ENCODE measurements around the gene SRP9. TPM values are rescaled to one million over a fixed set of nuclear protein-coding genes. Genes with fewer than 3 reads are reported as not detected.

SRP9 gene
- total RNA-seq, 1 experiment from 2014 or later: 282 TPM

DNA sequence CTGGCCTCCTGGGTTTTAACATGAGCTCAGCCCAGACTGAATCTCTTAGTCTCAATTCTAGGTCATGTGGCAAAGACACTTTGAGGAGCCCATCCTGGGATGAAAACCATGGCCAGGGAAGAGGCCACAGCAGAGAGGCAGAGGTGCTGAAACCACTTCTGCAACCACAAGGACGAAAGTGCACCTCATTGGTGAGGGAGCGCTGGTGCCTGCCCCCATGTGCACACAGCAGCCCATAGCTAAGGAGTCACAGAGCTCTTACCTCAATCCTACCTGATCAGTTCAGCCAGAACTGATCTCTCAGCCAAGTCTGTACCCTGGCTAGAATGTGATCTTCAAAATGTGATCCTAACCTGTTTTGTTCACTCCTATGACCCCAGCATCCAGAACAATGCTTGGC lies 32.9 kb upstream of the SRP9 start:
- TF ChIP-seq, protein P1, sequence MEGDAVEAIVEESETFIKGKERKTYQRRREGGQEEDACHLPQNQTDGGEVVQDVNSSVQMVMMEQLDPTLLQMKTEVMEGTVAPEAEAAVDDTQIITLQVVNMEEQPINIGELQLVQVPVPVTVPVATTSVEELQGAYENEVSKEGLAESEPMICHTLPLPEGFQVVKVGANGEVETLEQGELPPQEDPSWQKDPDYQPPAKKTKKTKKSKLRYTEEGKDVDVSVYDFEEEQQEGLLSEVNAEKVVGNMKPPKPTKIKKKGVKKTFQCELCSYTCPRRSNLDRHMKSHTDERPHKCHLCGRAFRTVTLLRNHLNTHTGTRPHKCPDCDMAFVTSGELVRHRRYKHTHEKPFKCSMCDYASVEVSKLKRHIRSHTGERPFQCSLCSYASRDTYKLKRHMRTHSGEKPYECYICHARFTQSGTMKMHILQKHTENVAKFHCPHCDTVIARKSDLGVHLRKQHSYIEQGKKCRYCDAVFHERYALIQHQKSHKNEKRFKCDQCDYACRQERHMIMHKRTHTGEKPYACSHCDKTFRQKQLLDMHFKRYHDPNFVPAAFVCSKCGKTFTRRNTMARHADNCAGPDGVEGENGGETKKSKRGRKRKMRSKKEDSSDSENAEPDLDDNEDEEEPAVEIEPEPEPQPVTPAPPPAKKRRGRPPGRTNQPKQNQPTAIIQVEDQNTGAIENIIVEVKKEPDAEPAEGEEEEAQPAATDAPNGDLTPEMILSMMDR (IDR thresholded peaks at IDR 0.05): no peak
- no peak for TF ChIP-seq TCF7L2 (IDR thresholded peaks at IDR 0.05; ENCODE audit: low read depth, low read length)
- H3K27me3 ChIP-seq (ENCODE audit: control insufficient read depth, insufficient read depth, low read length): no peaks in the 10 kb centered on the region
- H3K9me3 ChIP-seq (ENCODE audit: control insufficient read depth, insufficient read depth, low read depth, low read length): no peaks in the 10 kb centered on the region
- intact Hi-C loops (cut with micrococcal nuclease; ENCODE audit: unreplicated experiment): no loop called here
- H3K4me3 ChIP-seq (ENCODE audit: low read depth in 2 of 2, low read length in 2 of 2): no peak overlapping the region
- H3K36me3 ChIP-seq (ENCODE audit: control insufficient read depth, insufficient read depth, low read length): no peaks in the 10 kb centered on the region
- no peak overlapping the region for H3K27ac ChIP-seq (ENCODE audit: low read length)
- ATAC-seq (no peak), DNase-seq (ENCODE audit: low read depth, low spot score) (no peak)
- ChIA-PET POLR2A (interaction anchor here (0.5 to 0.6 kb wide), 2 partner anchors 79 to 82 kb away, joined by 3 to 6 read pairs; no protein-coding TSS in a partner anchor), CTCF (no interaction called here)
- in situ Hi-C loops (cut with HindIII; ENCODE audit: low pct_unique_long_range_greater_than_20kb, low sequenced_read_pairs): no loop called here
- H3K4me1 ChIP-seq (ENCODE audit: control insufficient read depth, insufficient read depth, low read length): no peaks in the 10 kb centered on the region
- BruUV-seq (replicated peaks): no TSS peak

DNA sequence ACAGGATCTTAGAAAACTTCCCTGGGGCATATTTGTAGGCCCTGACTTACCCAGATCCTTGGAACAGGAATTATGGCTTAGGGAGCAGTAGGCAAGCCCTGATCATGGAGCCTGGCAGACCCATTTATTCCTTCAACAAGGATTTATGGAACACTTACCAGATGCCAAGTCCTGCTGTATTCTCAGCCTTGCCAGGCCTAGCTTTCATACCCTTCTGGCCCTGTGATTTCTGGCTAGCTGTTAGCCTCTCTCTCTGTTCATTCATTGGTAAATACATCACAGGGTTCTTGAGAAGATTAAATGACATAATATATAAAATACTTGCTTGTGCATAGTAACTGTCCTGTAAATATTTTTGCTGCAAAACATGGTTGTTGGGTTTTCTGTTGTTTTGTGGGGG lies 32.4 kb upstream of the SRP9 start:
- POLR2A ChIA-PET: no interaction called here
- H3K27me3 ChIP-seq (ENCODE audit: control insufficient read depth, insufficient read depth, low read length): no peaks in the 10 kb centered on the region
- intact Hi-C loops (cut with micrococcal nuclease; ENCODE audit: unreplicated experiment) (no loop called here), in situ Hi-C loops (cut with HindIII; ENCODE audit: low pct_unique_long_range_greater_than_20kb, low sequenced_read_pairs) (no loop called here)
- DNase-seq (ENCODE audit: low read depth, low spot score): no peak
- H3K4me1 ChIP-seq (ENCODE audit: control insufficient read depth, insufficient read depth, low read length): no peaks in the 10 kb centered on the region
- H3K4me3 ChIP-seq (ENCODE audit: low read depth in 2 of 2, low read length in 2 of 2): no peak overlapping the region
- CTCF ChIA-PET: no interaction called here
- TF ChIP-seq SIN3A (IDR thresholded peaks at IDR 0.05; ENCODE audit: borderline replicate concordance, insufficient read depth, low read depth, low read length): no peak
- TF ChIP-seq, protein P1 (IDR thresholded peaks at IDR 0.05): no peak
- no peak for TF ChIP-seq TCF7L2 (IDR thresholded peaks at IDR 0.05; ENCODE audit: low read depth, low read length)
- TF ChIP-seq, protein P2, sequence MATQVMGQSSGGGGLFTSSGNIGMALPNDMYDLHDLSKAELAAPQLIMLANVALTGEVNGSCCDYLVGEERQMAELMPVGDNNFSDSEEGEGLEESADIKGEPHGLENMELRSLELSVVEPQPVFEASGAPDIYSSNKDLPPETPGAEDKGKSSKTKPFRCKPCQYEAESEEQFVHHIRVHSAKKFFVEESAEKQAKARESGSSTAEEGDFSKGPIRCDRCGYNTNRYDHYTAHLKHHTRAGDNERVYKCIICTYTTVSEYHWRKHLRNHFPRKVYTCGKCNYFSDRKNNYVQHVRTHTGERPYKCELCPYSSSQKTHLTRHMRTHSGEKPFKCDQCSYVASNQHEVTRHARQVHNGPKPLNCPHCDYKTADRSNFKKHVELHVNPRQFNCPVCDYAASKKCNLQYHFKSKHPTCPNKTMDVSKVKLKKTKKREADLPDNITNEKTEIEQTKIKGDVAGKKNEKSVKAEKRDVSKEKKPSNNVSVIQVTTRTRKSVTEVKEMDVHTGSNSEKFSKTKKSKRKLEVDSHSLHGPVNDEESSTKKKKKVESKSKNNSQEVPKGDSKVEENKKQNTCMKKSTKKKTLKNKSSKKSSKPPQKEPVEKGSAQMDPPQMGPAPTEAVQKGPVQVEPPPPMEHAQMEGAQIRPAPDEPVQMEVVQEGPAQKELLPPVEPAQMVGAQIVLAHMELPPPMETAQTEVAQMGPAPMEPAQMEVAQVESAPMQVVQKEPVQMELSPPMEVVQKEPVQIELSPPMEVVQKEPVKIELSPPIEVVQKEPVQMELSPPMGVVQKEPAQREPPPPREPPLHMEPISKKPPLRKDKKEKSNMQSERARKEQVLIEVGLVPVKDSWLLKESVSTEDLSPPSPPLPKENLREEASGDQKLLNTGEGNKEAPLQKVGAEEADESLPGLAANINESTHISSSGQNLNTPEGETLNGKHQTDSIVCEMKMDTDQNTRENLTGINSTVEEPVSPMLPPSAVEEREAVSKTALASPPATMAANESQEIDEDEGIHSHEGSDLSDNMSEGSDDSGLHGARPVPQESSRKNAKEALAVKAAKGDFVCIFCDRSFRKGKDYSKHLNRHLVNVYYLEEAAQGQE (IDR thresholded peaks at IDR 0.05; ENCODE audit: insufficient read depth in 1 of 2, low read depth in 2 of 2, low read length in 1 of 2): no peak
- TF ChIP-seq POLR2AphosphoS5 (IDR thresholded peaks at IDR 0.05; ENCODE audit: low read depth, low read length): no peak
- no peak overlapping the region for H3K27ac ChIP-seq (ENCODE audit: low read length)
- no peaks in the 10 kb centered on the region for H3K36me3 ChIP-seq (ENCODE audit: control insufficient read depth, insufficient read depth, low read length)
- H3K9me3 ChIP-seq (ENCODE audit: control insufficient read depth, insufficient read depth, low read depth, low read length): no peaks in the 10 kb centered on the region
- ATAC-seq: no peak
- BruUV-seq (replicated peaks): no TSS peak

Measured in Panc1 (cell line).